Astrocyte (in vitro differentiated cells and primary cell): ENCODE measurements around the gene STK24.

Experiments used
- CTCF ChIP-seq: IDR thresholded peaks from 2 replicates; pipeline ENCODE4 v1.5.1; 2011; ENCODE audit warnings: low read depth, mild to moderate bottlenecking, inconsistent platforms, low read length, moderate library complexity; ENCODE audit not compliant: insufficient read depth
- EZH2 ChIP-seq: IDR thresholded peaks from 2 replicates; pipeline ENCODE4 v1.6.1; 2012; ENCODE audit warnings: mild to moderate bottlenecking, low read length, inconsistent platforms; ENCODE audit not compliant: insufficient read depth

DNA sequence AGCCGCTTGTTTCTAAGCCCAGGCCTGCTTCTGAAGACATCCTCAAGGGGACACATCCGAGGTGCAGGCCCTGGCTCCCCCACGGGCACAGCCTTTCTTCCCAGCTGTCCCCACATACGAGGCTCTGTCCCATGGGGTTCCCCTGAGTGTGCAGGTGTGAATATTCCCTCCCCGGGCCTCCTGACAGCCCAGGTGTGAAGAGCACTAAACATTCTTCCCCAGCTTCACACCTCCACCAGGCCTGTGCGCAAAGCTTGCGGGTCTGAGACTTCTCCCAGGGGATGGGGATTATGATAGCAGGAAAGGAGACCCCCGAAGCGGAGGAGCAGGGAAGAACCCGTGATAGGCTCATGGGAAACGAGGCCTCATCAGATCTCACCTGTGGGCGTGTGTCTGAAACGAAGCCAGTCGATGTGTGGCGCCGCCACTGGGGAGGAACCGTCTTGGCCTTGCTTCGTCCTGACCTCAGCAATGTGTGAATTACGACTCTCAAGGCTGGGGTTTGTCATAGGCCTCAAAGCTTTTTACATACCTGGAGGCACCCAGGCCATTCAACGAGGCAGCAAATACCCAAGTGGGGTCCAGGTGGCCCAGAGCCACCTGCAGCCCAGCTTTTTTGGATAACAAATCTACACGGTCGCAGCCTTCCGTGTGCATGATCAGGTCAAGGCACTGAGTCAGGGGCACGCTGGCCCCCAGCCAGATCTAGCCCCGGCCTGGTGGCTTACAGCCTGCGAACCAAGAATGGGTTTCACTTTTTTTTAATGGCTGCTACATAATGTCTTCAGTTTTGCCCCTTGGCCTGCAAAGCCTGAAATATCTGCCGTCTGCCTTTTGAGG, 134.3 kb downstream of the STK24 start:
- TF ChIP-seq CTCF (no peak), EZH2 (no peak)
